Liver (tissue), 9 donors: Measurements from ENCODE around the gene ERGIC3. TPM values are rescaled to one million over a fixed set of nuclear protein-coding genes. Genes with fewer than 3 reads are reported as not detected.

ENCODE experiments used
- DNase-seq: peaks from one replicate; pipeline ENCODE4 v3.0.0-alpha.2; 2017; ENCODE audit warnings: low spot score
- H3K27ac ChIP-seq, 2 donors: one replicate each; pipeline ENCODE4 v1.7.0; 2013; ENCODE audit warnings: inconsistent platforms in 2 of 2, low read length in 2 of 2, control low read depth in 1 of 2, low read depth in 1 of 2, mild to moderate bottlenecking in 1 of 2
- H3K27me3 ChIP-seq, 4 donors: one replicate each; pipeline versions ENCODE4 v1.6.1 to v1.7.0; 2013; ENCODE audit warnings: low read length in 3 of 4, inconsistent platforms in 1 of 4, mild to moderate bottlenecking in 1 of 4, moderate library complexity in 1 of 4; ENCODE audit not compliant: control insufficient read depth in 4 of 4, insufficient read depth in 4 of 4
- H3K36me3 ChIP-seq, 4 donors: one replicate each; pipeline versions ENCODE4 v1.6.1 to v1.7.0; 2013; ENCODE audit warnings: low read length in 3 of 4, mild to moderate bottlenecking in 3 of 4, low read depth in 1 of 4, moderate library complexity in 1 of 4; ENCODE audit not compliant: control insufficient read depth in 4 of 4, insufficient read depth in 3 of 4
- H3K4me1 ChIP-seq, 4 donors: one replicate each; pipeline versions ENCODE4 v1.6.1 to v1.7.0; 2013; ENCODE audit warnings: low read length in 3 of 4, mild to moderate bottlenecking in 3 of 4, moderate library complexity in 1 of 4; ENCODE audit not compliant: control insufficient read depth in 4 of 4, insufficient read depth in 4 of 4
- H3K4me3 ChIP-seq, 3 donors: one replicate each; pipeline versions ENCODE4 v1.6.1 to v1.7.0; 2013; ENCODE audit warnings: low read length in 3 of 3, control low read depth in 1 of 3, low read depth in 1 of 3, mild to moderate bottlenecking in 1 of 3
- H3K9ac ChIP-seq, 2 donors: one replicate each; pipeline ENCODE4 v1.7.0; 2013; ENCODE audit warnings: low read length in 2 of 2, mild to moderate bottlenecking in 2 of 2, moderate library complexity in 2 of 2, control low read depth in 1 of 2, low read depth in 1 of 2
- H3K9me3 ChIP-seq, 4 donors: one replicate each; pipeline versions ENCODE4 v1.6.1 to v1.7.0; 2013; ENCODE audit warnings: low read length in 3 of 4; ENCODE audit not compliant: control insufficient read depth in 4 of 4
- EGR1 ChIP-seq, 2 donors: IDR thresholded peaks; 2 replicates each; pipeline ENCODE4 v1.6.1; 2016 to 2018; ENCODE audit warnings: antibody characterized with exemption in 2 of 2, low read depth in 2 of 2
- FOXA1 ChIP-seq: IDR thresholded peaks from 2 replicates; pipeline ENCODE4 v1.6.1; 2016; ENCODE audit warnings: antibody characterized with exemption
- FOXA2 ChIP-seq: IDR thresholded peaks from 2 replicates; pipeline ENCODE4 v1.6.1; 2016; ENCODE audit warnings: antibody characterized with exemption
- GABPA ChIP-seq, 2 donors: IDR thresholded peaks in 1 of 2; conservative IDR thresholded peaks in 1 of 2; 2 replicates each; pipeline ENCODE4 v1.6.1; 2016; ENCODE audit warnings: antibody characterized with exemption in 2 of 2, mild to moderate bottlenecking in 1 of 2, moderate library complexity in 1 of 2
- HNF4G ChIP-seq: IDR thresholded peaks from 2 replicates; pipeline ENCODE4 v1.6.1; 2016; ENCODE audit warnings: antibody characterized with exemption
- JUND ChIP-seq, 2 donors: IDR thresholded peaks; 2 replicates each; pipeline ENCODE4 v1.6.1; 2016; ENCODE audit warnings: antibody characterized with exemption in 2 of 2
- NR2F2 ChIP-seq: IDR thresholded peaks from 2 replicates; pipeline ENCODE4 v1.6.1; 2016; ENCODE audit warnings: antibody characterized with exemption
- RAD21 ChIP-seq, 2 donors: IDR thresholded peaks; 2 replicates each; pipeline ENCODE4 v1.6.1; 2016; ENCODE audit warnings: antibody characterized with exemption in 2 of 2, mild to moderate bottlenecking in 2 of 2
- SP1 ChIP-seq: IDR thresholded peaks from 2 replicates; pipeline ENCODE4 v1.6.1; 2018; ENCODE audit warnings: antibody characterized with exemption, mild to moderate bottlenecking
- TAF1 ChIP-seq: conservative IDR thresholded peaks from 2 replicates; pipeline ENCODE4 v1.6.1; 2016; ENCODE audit warnings: antibody characterized with exemption, mild to moderate bottlenecking
- WGBS: extraction: QIAGEN DNeasy Blood & Tissue Kit; methylation state at CpG from one replicate; pipeline ENCODE4 v1.1.7; 2013; 5-methylcytosine and 5-hydroxymethylcytosine counted together
- polyA plus RNA-seq, 2 donors: library from polyadenylated mRNA; stranded (reverse) in 1 of 2; unstranded in 1 of 2; fragments of 200-250 nt in 1 of 2; fragments of >200 nt in 1 of 2; fragmentation: Nextera tagmentation in 1 of 2; extraction: Ambion mirVana in 1 of 2; gene quantifications; one replicate each; pipeline versions ENCODE4 v1.2.1 to v1.2.3, GENCODE V29; 2013 to 2015
- total RNA-seq, 2 donors: library from RNA; depleted of rRNA; stranded (reverse); fragments of >200 nt; gene quantifications; one replicate each; pipeline ENCODE4 v1.2.3, GENCODE V29; 2014
- TF ChIP-seq, protein P1 (sequence below): IDR thresholded peaks from 2 replicates; pipeline ENCODE4 v1.6.1; 2016; ENCODE audit warnings: antibody characterized with exemption
- TF ChIP-seq, protein P2 (sequence below): IDR thresholded peaks from 2 replicates; pipeline ENCODE4 v1.6.1; 2016; ENCODE audit warnings: antibody characterized with exemption
- TF ChIP-seq, protein P3 (sequence below): IDR thresholded peaks from 2 replicates; pipeline ENCODE4 v1.6.1; 2016; ENCODE audit warnings: antibody characterized with exemption
- TF ChIP-seq, protein P4 (sequence below): fragments of 150-350 bp; IDR thresholded peaks from 2 replicates; pipeline ENCODE4 v1.5.1; 2017; ENCODE audit warnings: improper control_type of control experiment, low read depth, low read length; ENCODE audit not compliant: missing input control
- TF ChIP-seq, protein P5 (sequence below): IDR thresholded peaks from 2 replicates; pipeline ENCODE4 v1.6.1; 2016; ENCODE audit warnings: antibody characterized with exemption, mild to moderate bottlenecking
- donor health status: healthy.
- donor health status: healthy.
- donor health status: healthy.
- donor health status: healthy.
- donor health status: healthy.

The ERGIC3 gene
- total and polyA plus RNA-seq, 4 donors, result 110 to 167 (median 120) TPM

DNA sequence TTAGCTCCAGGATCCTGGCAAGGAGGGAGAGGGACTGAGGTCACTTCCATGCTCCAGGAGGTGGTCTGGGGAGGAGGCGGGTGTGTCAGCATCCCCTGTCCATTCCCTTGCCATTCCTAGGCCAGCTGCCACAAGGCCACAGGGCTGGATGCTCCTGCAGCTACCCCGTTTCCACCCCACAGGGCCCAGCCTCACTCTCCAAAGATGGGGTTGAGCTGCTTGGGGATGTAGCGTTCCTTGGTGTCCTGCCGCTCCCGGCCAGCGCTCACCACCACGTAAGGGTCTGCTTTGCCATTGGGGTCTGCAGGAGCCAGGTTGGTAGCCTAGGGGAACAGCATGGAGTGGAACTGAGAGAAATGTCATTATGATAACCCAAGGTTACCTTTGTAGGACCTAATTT lies 23.0 kb downstream of the ERGIC3 start (continued):
- TF ChIP-seq, protein P1, sequence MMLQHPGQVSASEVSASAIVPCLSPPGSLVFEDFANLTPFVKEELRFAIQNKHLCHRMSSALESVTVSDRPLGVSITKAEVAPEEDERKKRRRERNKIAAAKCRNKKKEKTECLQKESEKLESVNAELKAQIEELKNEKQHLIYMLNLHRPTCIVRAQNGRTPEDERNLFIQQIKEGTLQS, result no peak
- TF ChIP-seq FOXA2 (no peak), TAF1 (no peak)
- TF ChIP-seq, protein P2, sequence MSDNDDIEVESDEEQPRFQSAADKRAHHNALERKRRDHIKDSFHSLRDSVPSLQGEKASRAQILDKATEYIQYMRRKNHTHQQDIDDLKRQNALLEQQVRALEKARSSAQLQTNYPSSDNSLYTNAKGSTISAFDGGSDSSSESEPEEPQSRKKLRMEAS, result no peak
- TF ChIP-seq, protein P3, sequence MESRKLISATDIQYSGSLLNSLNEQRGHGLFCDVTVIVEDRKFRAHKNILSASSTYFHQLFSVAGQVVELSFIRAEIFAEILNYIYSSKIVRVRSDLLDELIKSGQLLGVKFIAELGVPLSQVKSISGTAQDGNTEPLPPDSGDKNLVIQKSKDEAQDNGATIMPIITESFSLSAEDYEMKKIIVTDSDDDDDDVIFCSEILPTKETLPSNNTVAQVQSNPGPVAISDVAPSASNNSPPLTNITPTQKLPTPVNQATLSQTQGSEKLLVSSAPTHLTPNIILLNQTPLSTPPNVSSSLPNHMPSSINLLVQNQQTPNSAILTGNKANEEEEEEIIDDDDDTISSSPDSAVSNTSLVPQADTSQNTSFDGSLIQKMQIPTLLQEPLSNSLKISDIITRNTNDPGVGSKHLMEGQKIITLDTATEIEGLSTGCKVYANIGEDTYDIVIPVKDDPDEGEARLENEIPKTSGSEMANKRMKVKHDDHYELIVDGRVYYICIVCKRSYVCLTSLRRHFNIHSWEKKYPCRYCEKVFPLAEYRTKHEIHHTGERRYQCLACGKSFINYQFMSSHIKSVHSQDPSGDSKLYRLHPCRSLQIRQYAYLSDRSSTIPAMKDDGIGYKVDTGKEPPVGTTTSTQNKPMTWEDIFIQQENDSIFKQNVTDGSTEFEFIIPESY, result no peak

DNA sequence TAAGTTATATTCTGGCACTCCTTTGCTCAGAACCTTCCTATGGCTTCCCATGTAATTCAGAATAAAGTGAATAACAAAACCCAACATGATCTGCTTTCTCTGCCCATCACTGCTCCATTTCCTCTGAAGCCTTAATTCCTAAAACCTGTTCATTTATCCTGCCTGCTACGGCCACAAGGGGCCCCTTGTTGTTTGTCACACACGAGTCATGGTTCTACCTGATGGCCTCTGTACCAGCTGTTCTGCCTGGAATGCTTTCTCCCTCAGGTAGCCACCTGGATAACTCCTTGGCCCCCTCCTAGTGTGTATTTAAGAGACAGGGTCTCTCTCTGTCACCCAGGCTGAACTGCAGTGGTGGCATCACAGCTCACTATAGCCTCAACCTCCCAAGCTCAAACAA lies 26.8 kb downstream of the ERGIC3 start:
- H3K27ac ChIP-seq, result no peak overlapping the region
- H3K4me1 ChIP-seq, result no peaks in the 10 kb centered on the region
- H3K4me3 ChIP-seq, result no peak overlapping the region
- H3K27me3 ChIP-seq, result no peaks in the 10 kb centered on the region
- no peak for DNase-seq
- H3K36me3 ChIP-seq, result no peaks in the 10 kb centered on the region
- H3K9ac ChIP-seq, result no peak overlapping the region
- peaks cover 0 to 3% (median 1%) of the 10 kb centered on the region in 4 donors for H3K9me3 ChIP-seq
- TF ChIP-seq EGR1 (IDR thresholded peaks at IDR 0.05; ENCODE audit: low read depth in 2 of 2), result no peak
- no peak for TF ChIP-seq SP1
- TF ChIP-seq, protein P4, sequence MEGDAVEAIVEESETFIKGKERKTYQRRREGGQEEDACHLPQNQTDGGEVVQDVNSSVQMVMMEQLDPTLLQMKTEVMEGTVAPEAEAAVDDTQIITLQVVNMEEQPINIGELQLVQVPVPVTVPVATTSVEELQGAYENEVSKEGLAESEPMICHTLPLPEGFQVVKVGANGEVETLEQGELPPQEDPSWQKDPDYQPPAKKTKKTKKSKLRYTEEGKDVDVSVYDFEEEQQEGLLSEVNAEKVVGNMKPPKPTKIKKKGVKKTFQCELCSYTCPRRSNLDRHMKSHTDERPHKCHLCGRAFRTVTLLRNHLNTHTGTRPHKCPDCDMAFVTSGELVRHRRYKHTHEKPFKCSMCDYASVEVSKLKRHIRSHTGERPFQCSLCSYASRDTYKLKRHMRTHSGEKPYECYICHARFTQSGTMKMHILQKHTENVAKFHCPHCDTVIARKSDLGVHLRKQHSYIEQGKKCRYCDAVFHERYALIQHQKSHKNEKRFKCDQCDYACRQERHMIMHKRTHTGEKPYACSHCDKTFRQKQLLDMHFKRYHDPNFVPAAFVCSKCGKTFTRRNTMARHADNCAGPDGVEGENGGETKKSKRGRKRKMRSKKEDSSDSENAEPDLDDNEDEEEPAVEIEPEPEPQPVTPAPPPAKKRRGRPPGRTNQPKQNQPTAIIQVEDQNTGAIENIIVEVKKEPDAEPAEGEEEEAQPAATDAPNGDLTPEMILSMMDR, result peak; percentile 11
- TF ChIP-seq, protein P3, result no peak
- peak; percentile 41 to 62 for TF ChIP-seq RAD21 (IDR thresholded peaks at IDR 0.05)
- 13% methylated on average over 2 of the region's 2 CpGs for WGBS

DNA sequence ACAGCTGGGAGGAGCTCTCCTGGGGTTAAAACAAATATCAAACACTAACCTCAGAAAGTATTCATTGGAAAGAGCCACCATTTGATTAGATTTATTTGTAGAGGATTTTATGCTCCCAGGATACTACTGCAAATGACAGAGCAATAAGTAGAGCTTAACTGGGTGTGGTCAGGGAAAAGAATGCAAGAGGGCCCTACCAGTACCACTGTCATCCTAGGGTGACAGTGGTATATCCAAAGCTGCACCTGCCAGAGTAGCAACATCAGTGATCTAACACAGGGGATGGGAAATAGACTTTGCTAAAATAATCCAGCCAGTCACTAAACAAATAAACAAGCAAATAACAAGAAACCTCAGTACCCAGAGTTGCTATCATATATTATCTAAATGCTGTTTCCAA lies 29.7 kb downstream of the ERGIC3 start:
- Histone ChIP-seq H3K27ac (no peak overlapping the region), H3K9me3 (peaks cover 0 to 3% (median 1%) of the 10 kb centered on the region in 4 donors), H3K9ac (no peak overlapping the region), H3K4me1 (no peaks in the 10 kb centered on the region), H3K36me3 (no peaks in the 10 kb centered on the region), H3K27me3 (no peaks in the 10 kb centered on the region), H3K4me3 (no peak overlapping the region)
- no peak for TF ChIP-seq FOXA1
- TF ChIP-seq JUND (IDR thresholded peaks at IDR 0.05), result no peak
- no peak for TF ChIP-seq FOXA2
- TF ChIP-seq TAF1, result no peak
- TF ChIP-seq RAD21 (IDR thresholded peaks at IDR 0.05), result no peak
- TF ChIP-seq HNF4G, result no peak
- TF ChIP-seq SP1, result no peak
- TF ChIP-seq, protein P3, result no peak
- no peak for TF ChIP-seq GABPA (IDR thresholded peaks at IDR 0.05 in 1 of 2, conservative IDR thresholded peaks at IDR 0.05 in 1 of 2)
- TF ChIP-seq NR2F2, result no peak
- TF ChIP-seq, protein P5, sequence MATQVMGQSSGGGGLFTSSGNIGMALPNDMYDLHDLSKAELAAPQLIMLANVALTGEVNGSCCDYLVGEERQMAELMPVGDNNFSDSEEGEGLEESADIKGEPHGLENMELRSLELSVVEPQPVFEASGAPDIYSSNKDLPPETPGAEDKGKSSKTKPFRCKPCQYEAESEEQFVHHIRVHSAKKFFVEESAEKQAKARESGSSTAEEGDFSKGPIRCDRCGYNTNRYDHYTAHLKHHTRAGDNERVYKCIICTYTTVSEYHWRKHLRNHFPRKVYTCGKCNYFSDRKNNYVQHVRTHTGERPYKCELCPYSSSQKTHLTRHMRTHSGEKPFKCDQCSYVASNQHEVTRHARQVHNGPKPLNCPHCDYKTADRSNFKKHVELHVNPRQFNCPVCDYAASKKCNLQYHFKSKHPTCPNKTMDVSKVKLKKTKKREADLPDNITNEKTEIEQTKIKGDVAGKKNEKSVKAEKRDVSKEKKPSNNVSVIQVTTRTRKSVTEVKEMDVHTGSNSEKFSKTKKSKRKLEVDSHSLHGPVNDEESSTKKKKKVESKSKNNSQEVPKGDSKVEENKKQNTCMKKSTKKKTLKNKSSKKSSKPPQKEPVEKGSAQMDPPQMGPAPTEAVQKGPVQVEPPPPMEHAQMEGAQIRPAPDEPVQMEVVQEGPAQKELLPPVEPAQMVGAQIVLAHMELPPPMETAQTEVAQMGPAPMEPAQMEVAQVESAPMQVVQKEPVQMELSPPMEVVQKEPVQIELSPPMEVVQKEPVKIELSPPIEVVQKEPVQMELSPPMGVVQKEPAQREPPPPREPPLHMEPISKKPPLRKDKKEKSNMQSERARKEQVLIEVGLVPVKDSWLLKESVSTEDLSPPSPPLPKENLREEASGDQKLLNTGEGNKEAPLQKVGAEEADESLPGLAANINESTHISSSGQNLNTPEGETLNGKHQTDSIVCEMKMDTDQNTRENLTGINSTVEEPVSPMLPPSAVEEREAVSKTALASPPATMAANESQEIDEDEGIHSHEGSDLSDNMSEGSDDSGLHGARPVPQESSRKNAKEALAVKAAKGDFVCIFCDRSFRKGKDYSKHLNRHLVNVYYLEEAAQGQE, result no peak
- no peak for DNase-seq
